Loucy (cell line): ENCODE measurements around the gene ACVR2B.

Source experiments
- H2AFZ ChIP-seq: fragments of 200-600 bp; sonication (generic); 2 replicates; pipeline ENCODE4 v1.6.0; 2016; ENCODE audit warnings: antibody characterized with exemption, mild to moderate bottlenecking, low read length, moderate library complexity
- H3F3A ChIP-seq: fragments of 200-600 bp; 2 replicates; pipeline ENCODE4 v1.6.0; 2016; ENCODE audit warnings: antibody characterized with exemption, low read depth, mild to moderate bottlenecking
- H3K27me3 ChIP-seq: fragments of 200-600 bp; sonication (generic); 2 replicates; pipeline ENCODE4 v1.6.1; 2014; ENCODE audit warnings: low read length, mild to moderate bottlenecking; ENCODE audit not compliant: insufficient read depth, poor library complexity, severe bottlenecking
- H3K36me3 ChIP-seq: fragments of 200-600 bp; sonication (generic); 2 replicates; pipeline ENCODE4 v1.6.1; 2016; ENCODE audit warnings: low read length; ENCODE audit not compliant: insufficient read depth
- H3K4me1 ChIP-seq: fragments of 200-600 bp; sonication (generic); 2 replicates; pipeline ENCODE4 v1.5.1; 2014; ENCODE audit warnings: low read length, mild to moderate bottlenecking; ENCODE audit not compliant: insufficient read depth, poor library complexity, severe bottlenecking
- H3K4me2 ChIP-seq: fragments of 200-600 bp; sonication (generic); 2 replicates; pipeline ENCODE4 v1.6.0; 2014; ENCODE audit warnings: antibody characterized with exemption, low read length, low read depth, mild to moderate bottlenecking; ENCODE audit not compliant: poor library complexity, severe bottlenecking
- H3K4me3 ChIP-seq: fragments of 200-600 bp; sonication (generic); 2 replicates; pipeline ENCODE4 v1.5.1; 2014; ENCODE audit warnings: low read length, mild to moderate bottlenecking, mixed read lengths; ENCODE audit not compliant: poor library complexity, severe bottlenecking
- H3K79me2 ChIP-seq: fragments of 200-600 bp; sonication (generic); 2 replicates; pipeline ENCODE4 v1.6.1; 2014; ENCODE audit warnings: low read length; ENCODE audit not compliant: insufficient read depth
- H3K9ac ChIP-seq: fragments of 200-600 bp; sonication (generic); 2 replicates; pipeline ENCODE4 v1.6.0; 2014; ENCODE audit warnings: mild to moderate bottlenecking, low read depth, low read length, moderate library complexity; ENCODE audit not compliant: poor library complexity, severe bottlenecking
- H3K9me2 ChIP-seq: fragments of 200-600 bp; sonication (generic); replicated peaks from 2 replicates; pipeline ENCODE4 v1.6.1; 2016; ENCODE audit warnings: low read depth, low read length, mixed read lengths
- H3K9me3 ChIP-seq: fragments of 200-600 bp; sonication (generic); 2 replicates; pipeline ENCODE4 v1.6.1; 2014; ENCODE audit warnings: mild to moderate bottlenecking, antibody characterized with exemption, low read length, low read depth; ENCODE audit not compliant: insufficient read depth
- H4K20me1 ChIP-seq: fragments of 200-600 bp; sonication (generic); 2 replicates; pipeline ENCODE4 v1.6.0; 2014; ENCODE audit warnings: antibody characterized with exemption, low read length, mild to moderate bottlenecking; ENCODE audit not compliant: insufficient read depth, poor library complexity, severe bottlenecking
- CTCF ChIP-seq: fragments of 200-600 bp; sonication (generic); conservative IDR thresholded peaks from 2 replicates; pipeline ENCODE4 v1.5.1; 2014; ENCODE audit warnings: mild to moderate bottlenecking, antibody characterized with exemption, low read length
- EZH2phosphoT487 ChIP-seq: fragments of 200-600 bp; IDR thresholded peaks from 2 replicates; pipeline ENCODE4 v1.6.1; 2018; ENCODE audit warnings: antibody characterized with exemption, mild to moderate bottlenecking, moderate library complexity, borderline replicate concordance

The ACVR2B gene

GRCh38 chr3:38487323-38487722 lies 33.6 kb downstream of the ACVR2B start:
- Histone ChIP-seq H3K79me2 (no peaks in the 10 kb centered on the region), H3K4me1 (peaks cover 8% of the 10 kb centered on the region), H3K4me2 (no peak overlapping the region), H3K4me3 (no peak overlapping the region), H4K20me1 (no peaks in the 10 kb centered on the region), H3K9ac (no peak overlapping the region), H3K9me3 (no peaks in the 10 kb centered on the region), H2AFZ (no peak overlapping the region), H3F3A (no peaks in the 10 kb centered on the region), H3K27me3 (no peaks in the 10 kb centered on the region), H3K9me2 (no peaks in the 10 kb centered on the region), H3K36me3 (peaks cover 15% of the 10 kb centered on the region; the same call in 1 of the 2 replicates)
- TF ChIP-seq EZH2phosphoT487 (no peak), CTCF (no peak)

- Histone ChIP-seq H3K36me3 (0 out of 2 replicates have a peak, but pooled peaks cover under 1% of the 10 kb centered on the region), H3K4me1 (peaks cover 6% of the 10 kb centered on the region), H4K20me1 (no peaks in the 10 kb centered on the region), H3F3A (no peaks in the 10 kb centered on the region), H3K79me2 (no peaks in the 10 kb centered on the region), H3K9ac (no peak overlapping the region), H3K4me2 (no peak overlapping the region), H3K9me3 (no peaks in the 10 kb centered on the region), H3K27me3 (no peaks in the 10 kb centered on the region), H2AFZ (no peak overlapping the region), H3K4me3 (no peak overlapping the region), H3K9me2 (no peaks in the 10 kb centered on the region)
- no peak for TF ChIP-seq EZH2phosphoT487
These were observed 35.3 kb downstream of the ACVR2B start for GRCh38 chr3:38488949-38489348.

- no peaks in the 10 kb centered on the region for H3K9me2 ChIP-seq
- H3K4me2 ChIP-seq, result no peak overlapping the region
- no peak overlapping the region for H3K9ac ChIP-seq
- H3K9me3 ChIP-seq, result no peaks in the 10 kb centered on the region
- no peaks in the 10 kb centered on the region for H4K20me1 ChIP-seq
- no peaks in the 10 kb centered on the region for H3K27me3 ChIP-seq
- no peaks in the 10 kb centered on the region for H3F3A ChIP-seq
- H3K36me3 ChIP-seq, result no peaks in the 10 kb centered on the region
- no peaks in the 10 kb centered on the region for H3K79me2 ChIP-seq
- TF ChIP-seq EZH2phosphoT487 (no peak), CTCF (no peak)
- no peak overlapping the region for H3K4me3 ChIP-seq
- H3K4me1 ChIP-seq, result no peaks in the 10 kb centered on the region
- no peak overlapping the region for H2AFZ ChIP-seq
These were observed 36.1 kb downstream of the ACVR2B start for GRCh38 chr3:38489766-38490165.

GRCh38 chr3:38490281-38491030 lies 36.8 kb downstream of the ACVR2B start:
- Histone ChIP-seq H3K36me3 (no peaks in the 10 kb centered on the region), H3K79me2 (no peaks in the 10 kb centered on the region), H3K9ac (no peak overlapping the region), H3K4me3 (no peak overlapping the region), H3K27me3 (no peaks in the 10 kb centered on the region), H3K4me2 (no peak overlapping the region), H2AFZ (no peak overlapping the region), H3F3A (no peaks in the 10 kb centered on the region), H3K9me3 (no peaks in the 10 kb centered on the region), H3K9me2 (no peaks in the 10 kb centered on the region), H4K20me1 (no peaks in the 10 kb centered on the region), H3K4me1 (no peaks in the 10 kb centered on the region)
- TF ChIP-seq EZH2phosphoT487 (no peak), CTCF (no peak)
